Smooth muscle cell (in vitro differentiated cells): ENCODE data around the gene BRIP1. TPM values are rescaled to one million over a fixed set of nuclear protein-coding genes. Genes with fewer than 3 reads are reported as not detected.

Source experiments
- DNase-seq: peaks from one replicate; lab custom pipeline; 2025; ENCODE audit not compliant: unreplicated experiment; lab: John Stamatoyannopoulos, UW
- H2AFZ ChIP-seq: fragments of 200-600 bp; sonication (generic); 2 replicates; pipeline ENCODE4 v1.6.0; 2016; ENCODE audit warnings: antibody characterized with exemption, low read depth, mild to moderate bottlenecking
- H3F3A ChIP-seq: fragments of 200-600 bp; sonication (generic); 2 replicates; pipeline ENCODE4 v1.6.0; 2017; ENCODE audit warnings: antibody characterized with exemption, low read depth
- H3K27ac ChIP-seq: fragments of 200-600 bp; sonication (generic); 2 replicates; pipeline ENCODE4 v1.5.1; 2016; ENCODE audit warnings: low read depth, mild to moderate bottlenecking
- H3K27me3 ChIP-seq: fragments of 200-600 bp; sonication (generic); 2 replicates; pipeline ENCODE4 v1.6.1; 2016; ENCODE audit warnings: low read depth, mild to moderate bottlenecking
- H3K36me3 ChIP-seq: fragments of 200-600 bp; sonication (generic); 2 replicates; pipeline ENCODE4 v1.5.1; 2016; ENCODE audit warnings: low read depth
- H3K4me1 ChIP-seq: fragments of 200-600 bp; sonication (generic); 2 replicates; pipeline ENCODE4 v1.5.1; 2016; ENCODE audit warnings: low read depth
- H3K4me2 ChIP-seq: fragments of 200-600 bp; sonication (generic); 2 replicates; pipeline ENCODE4 v1.6.0; 2016; ENCODE audit warnings: mild to moderate bottlenecking
- H3K4me3 ChIP-seq: fragments of 200-600 bp; sonication (generic); 2 replicates; pipeline ENCODE4 v1.5.1; 2016; ENCODE audit warnings: mild to moderate bottlenecking
- H3K79me2 ChIP-seq: fragments of 200-600 bp; sonication (generic); 2 replicates; pipeline ENCODE4 v1.6.0; 2016; ENCODE audit warnings: low read depth, mild to moderate bottlenecking
- H3K9ac ChIP-seq: fragments of 200-600 bp; sonication (generic); 2 replicates; pipeline ENCODE4 v1.6.0; 2016; ENCODE audit warnings: low read depth
- H3K9me3 ChIP-seq: fragments of 200-600 bp; sonication (generic); replicated peaks from 2 replicates; pipeline ENCODE4 v1.5.1; 2016; ENCODE audit warnings: low read depth
- H4K20me1 ChIP-seq: fragments of 200-600 bp; sonication (generic); 2 replicates; pipeline ENCODE4 v1.6.0; 2016; ENCODE audit warnings: low read depth
- WGBS: methylation state at CpG from one replicate; pipeline ENCODE4 v1.1.7; 2016; ENCODE audit warnings: low lambda C conversion rate; 5-methylcytosine and 5-hydroxymethylcytosine counted together
- polyA plus RNA-seq: library from polyadenylated mRNA; unstranded; fragments of >200 nt; fragmentation: Nextera tagmentation; extraction: Ambion mirVana; gene quantifications from 2 replicates; pipeline ENCODE4 v1.2.1, GENCODE V29; 2016
- total RNA-seq: library from RNA; depleted of rRNA; stranded (reverse); fragments of >200 nt; gene quantifications from 2 replicates; pipeline ENCODE4 v1.2.3, GENCODE V29; 2014
- TF ChIP-seq, protein P1 (sequence below): fragments of 200-600 bp; sonication (generic); IDR thresholded peaks from 2 replicates; pipeline ENCODE4 v1.5.1; 2017; ENCODE audit warnings: borderline replicate concordance, mild to moderate bottlenecking, antibody characterized with exemption; ENCODE audit not compliant: insufficient read depth, poor library complexity, severe bottlenecking

The BRIP1 gene
- total and polyA plus RNA-seq, 2 experiments from 2014 or later, result 0.71 to 9.1 TPM

DNA sequence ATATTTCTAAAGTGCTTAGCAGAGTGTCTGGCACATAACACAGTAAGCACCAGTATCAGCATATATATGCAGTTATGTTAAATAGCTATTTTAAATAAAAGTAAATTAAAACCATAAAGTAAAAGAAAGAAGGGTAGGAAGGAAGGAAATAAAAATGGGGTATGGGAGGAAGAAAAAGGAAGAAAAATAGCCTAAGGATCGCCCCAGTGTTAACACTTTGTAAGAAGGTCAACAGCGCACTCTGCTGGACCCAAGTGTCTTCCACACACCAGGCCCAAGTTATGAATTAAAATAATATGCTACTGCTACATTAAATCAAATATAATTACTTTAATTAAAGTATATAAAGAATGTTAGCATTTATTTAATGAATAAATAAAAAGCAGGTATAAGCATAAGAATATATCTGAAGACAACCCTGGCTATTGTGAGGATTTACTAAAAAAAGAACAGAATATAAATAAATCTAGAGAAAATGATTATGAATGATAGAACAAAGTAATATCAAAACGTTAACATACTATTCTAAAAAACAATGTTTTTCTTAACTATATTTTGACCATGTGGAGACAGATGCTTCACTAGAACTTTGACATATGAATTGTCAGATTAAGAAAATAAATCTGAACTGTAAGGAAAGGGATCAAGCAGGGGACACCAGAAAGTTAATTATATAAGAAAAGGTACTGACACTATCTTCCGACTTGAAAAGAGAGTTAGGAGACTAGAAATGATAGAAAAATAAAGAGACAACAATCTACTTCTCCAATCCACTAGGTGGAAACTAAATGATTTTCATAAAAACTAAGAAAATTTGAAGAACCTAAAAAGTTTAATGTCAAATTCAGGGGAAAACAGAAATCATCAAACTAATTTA lies 25.9 kb downstream of the BRIP1 start:
- H3F3A ChIP-seq, result no peaks in the 10 kb centered on the region
- no peak overlapping the region for H3K27ac ChIP-seq
- no peaks in the 10 kb centered on the region for H3K36me3 ChIP-seq
- no peak overlapping the region for H2AFZ ChIP-seq
- no peak overlapping the region for H3K4me2 ChIP-seq
- no peaks in the 10 kb centered on the region for H4K20me1 ChIP-seq
- H3K27me3 ChIP-seq, result no peaks in the 10 kb centered on the region
- 52% methylated on average over 4 of the region's 4 CpGs for WGBS
- H3K9ac ChIP-seq, result no peak overlapping the region
- no peak for DNase-seq
- no peaks in the 10 kb centered on the region for H3K9me3 ChIP-seq
- no peaks in the 10 kb centered on the region for H3K4me1 ChIP-seq
- TF ChIP-seq, protein P1, sequence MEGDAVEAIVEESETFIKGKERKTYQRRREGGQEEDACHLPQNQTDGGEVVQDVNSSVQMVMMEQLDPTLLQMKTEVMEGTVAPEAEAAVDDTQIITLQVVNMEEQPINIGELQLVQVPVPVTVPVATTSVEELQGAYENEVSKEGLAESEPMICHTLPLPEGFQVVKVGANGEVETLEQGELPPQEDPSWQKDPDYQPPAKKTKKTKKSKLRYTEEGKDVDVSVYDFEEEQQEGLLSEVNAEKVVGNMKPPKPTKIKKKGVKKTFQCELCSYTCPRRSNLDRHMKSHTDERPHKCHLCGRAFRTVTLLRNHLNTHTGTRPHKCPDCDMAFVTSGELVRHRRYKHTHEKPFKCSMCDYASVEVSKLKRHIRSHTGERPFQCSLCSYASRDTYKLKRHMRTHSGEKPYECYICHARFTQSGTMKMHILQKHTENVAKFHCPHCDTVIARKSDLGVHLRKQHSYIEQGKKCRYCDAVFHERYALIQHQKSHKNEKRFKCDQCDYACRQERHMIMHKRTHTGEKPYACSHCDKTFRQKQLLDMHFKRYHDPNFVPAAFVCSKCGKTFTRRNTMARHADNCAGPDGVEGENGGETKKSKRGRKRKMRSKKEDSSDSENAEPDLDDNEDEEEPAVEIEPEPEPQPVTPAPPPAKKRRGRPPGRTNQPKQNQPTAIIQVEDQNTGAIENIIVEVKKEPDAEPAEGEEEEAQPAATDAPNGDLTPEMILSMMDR, result peak; percentile 88
- H3K79me2 ChIP-seq, result no peaks in the 10 kb centered on the region
- no peak overlapping the region for H3K4me3 ChIP-seq

GRCh38 chr17:61836266-61837174 lies 26.8 kb downstream of the BRIP1 start:
- no peaks in the 10 kb centered on the region for H3K4me1 ChIP-seq
- no peaks in the 10 kb centered on the region for H3K79me2 ChIP-seq
- TF ChIP-seq, protein P1, result no peak
- no peaks in the 10 kb centered on the region for H3K27me3 ChIP-seq
- DNase-seq, result no peak
- no peaks in the 10 kb centered on the region for H4K20me1 ChIP-seq
- H3F3A ChIP-seq, result no peaks in the 10 kb centered on the region
- H3K27ac ChIP-seq, result no peak overlapping the region
- no peak overlapping the region for H3K4me2 ChIP-seq
- WGBS, result 95% methylated on average over 3 of the region's 3 CpGs
- H3K9me3 ChIP-seq, result no peaks in the 10 kb centered on the region
- no peak overlapping the region for H3K9ac ChIP-seq
- H2AFZ ChIP-seq, result no peak overlapping the region
- H3K36me3 ChIP-seq, result no peaks in the 10 kb centered on the region
- no peak overlapping the region for H3K4me3 ChIP-seq

DNA sequence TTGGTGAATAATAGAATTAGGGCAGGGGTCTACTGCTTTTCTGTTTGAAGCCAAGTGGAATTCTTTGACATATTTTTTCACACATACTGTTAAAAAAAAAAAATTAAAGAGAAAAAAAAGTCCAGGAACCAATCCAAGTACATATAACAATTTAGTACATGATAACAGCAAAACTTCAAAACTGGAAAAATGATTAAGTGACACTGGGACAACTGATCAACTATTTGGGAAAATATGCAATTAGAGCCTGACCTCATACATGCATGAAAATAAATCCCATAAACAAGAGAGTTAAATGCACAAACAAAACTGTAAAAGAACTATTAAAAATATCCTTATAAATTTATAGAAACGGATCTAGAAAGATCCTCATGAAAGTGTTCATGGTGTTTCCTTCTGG lies 27.7 kb downstream of the BRIP1 start:
- Histone ChIP-seq H3F3A (no peaks in the 10 kb centered on the region), H3K9ac (no peak overlapping the region), H3K4me2 (no peak overlapping the region), H3K9me3 (no peaks in the 10 kb centered on the region), H4K20me1 (no peaks in the 10 kb centered on the region), H3K4me1 (no peaks in the 10 kb centered on the region), H3K27me3 (no peaks in the 10 kb centered on the region), H3K27ac (no peak overlapping the region), H3K79me2 (no peaks in the 10 kb centered on the region), H3K36me3 (no peaks in the 10 kb centered on the region), H3K4me3 (no peak overlapping the region), H2AFZ (no peak overlapping the region)
- TF ChIP-seq, protein P1, result no peak
- DNase-seq, result no peak
- WGBS, result 100% methylated on average over 1 of the region's 1 CpG
